ENCODE results near the gene TATDN3.
"Not testable (repeated sequence)": the region's sequence is repeated elsewhere in the genome, so short reads cannot be mapped to it uniquely, and the experiment has no call there.

The TATDN3 gene

DNA sequence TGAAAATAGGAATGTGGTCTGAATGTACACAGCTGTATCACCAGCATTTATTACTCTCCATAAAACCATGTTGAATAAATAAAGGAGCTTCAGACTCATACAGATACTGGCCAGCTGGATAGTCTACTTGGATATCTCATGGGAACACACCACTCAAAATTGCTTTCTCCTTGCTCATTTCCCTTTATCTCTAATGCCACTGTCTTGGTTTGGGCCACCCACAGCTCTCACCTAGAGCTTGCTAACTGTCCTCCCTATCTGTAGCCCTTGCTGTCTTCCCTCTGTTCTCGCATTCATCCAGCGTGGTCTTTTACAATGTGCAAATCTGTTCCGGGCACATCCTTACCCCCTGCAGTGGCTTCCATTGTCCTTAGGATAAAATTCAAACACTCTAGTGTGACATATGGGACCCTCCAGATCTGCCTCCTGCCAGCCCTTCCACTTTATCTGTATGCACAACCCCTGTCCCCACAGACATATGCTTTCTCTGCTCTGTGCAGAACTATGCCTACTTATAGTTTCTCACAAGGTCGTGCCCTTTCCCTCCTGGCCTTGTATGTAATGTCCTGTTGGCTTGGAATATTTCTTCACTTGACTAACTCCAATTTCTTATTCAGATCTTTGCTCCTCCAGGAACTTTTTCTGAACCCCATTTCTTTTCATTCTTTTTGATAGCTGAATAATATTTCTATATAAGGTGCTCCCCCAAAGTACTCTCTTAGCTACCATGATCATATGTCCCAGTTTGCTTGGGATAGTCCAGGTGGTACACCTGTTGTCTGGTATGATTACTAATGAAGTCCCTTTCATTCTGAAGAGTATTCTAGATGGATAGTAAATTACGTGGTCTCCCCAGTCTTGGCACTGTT lies 69.3 kb downstream of the TATDN3 start:
- H3K27me3 ChIP-seq (ENCODE audit: control insufficient read depth in 1 of 2, insufficient read depth in 2 of 2, low read length in 2 of 2): no peaks in the 10 kb centered on the region
- no peak overlapping the region for H3K4me3 ChIP-seq (ENCODE audit: low read length in 2 of 2)
- H3K9me3 ChIP-seq (ENCODE audit: control insufficient read depth in 2 of 2, low read length in 2 of 2): no peaks in the 10 kb centered on the region
- H3K4me1 ChIP-seq (ENCODE audit: control insufficient read depth, insufficient read depth, low read length): peaks cover 20% of the 10 kb centered on the region
- no peak overlapping the region for H3K27ac ChIP-seq (ENCODE audit: low read length)
- no peak overlapping the region for H3K9ac ChIP-seq (ENCODE audit: low read length in 2 of 2)
- H3K36me3 ChIP-seq (ENCODE audit: control insufficient read depth in 2 of 2, insufficient read depth in 2 of 2, low read length in 2 of 2): peaks cover 2 to 8% of the 10 kb centered on the region in 2 donors

GRCh38 chr1:212862111-212862690 lies 70.5 kb downstream of the TATDN3 start:
- H3K36me3 ChIP-seq (ENCODE audit: control insufficient read depth in 2 of 2, insufficient read depth in 2 of 2, low read length in 2 of 2): peaks cover 2 to 8% of the 10 kb centered on the region in 2 donors
- H3K27me3 ChIP-seq (ENCODE audit: control insufficient read depth in 1 of 2, insufficient read depth in 2 of 2, low read length in 2 of 2): no peaks in the 10 kb centered on the region
- H3K9me3 ChIP-seq (ENCODE audit: control insufficient read depth in 2 of 2, low read length in 2 of 2): no peaks in the 10 kb centered on the region
- H3K4me3 ChIP-seq (ENCODE audit: low read length in 2 of 2): no peak overlapping the region
- H3K9ac ChIP-seq (ENCODE audit: low read length in 2 of 2): no peak overlapping the region
- peaks cover 14% of the 10 kb centered on the region for H3K4me1 ChIP-seq (ENCODE audit: control insufficient read depth, insufficient read depth, low read length)
- H3K27ac ChIP-seq (ENCODE audit: low read length): no peak overlapping the region

- H3K9ac ChIP-seq (ENCODE audit: low read length in 2 of 2); H3K9me3 ChIP-seq (ENCODE audit: control insufficient read depth in 2 of 2, low read length in 2 of 2); H3K36me3 ChIP-seq (ENCODE audit: control insufficient read depth in 2 of 2, insufficient read depth in 2 of 2, low read length in 2 of 2); H3K27ac ChIP-seq (ENCODE audit: low read length); H3K4me1 ChIP-seq (ENCODE audit: control insufficient read depth, insufficient read depth, low read length); H3K4me3 ChIP-seq (ENCODE audit: low read length in 2 of 2); H3K27me3 ChIP-seq (ENCODE audit: control insufficient read depth in 1 of 2, insufficient read depth in 2 of 2, low read length in 2 of 2): not testable (repeated sequence)
Observed at GRCh38 chr1:212863345-212863744, 71.7 kb downstream of the TATDN3 start.

GRCh38 chr1:212864201-212864600 lies 72.5 kb downstream of the TATDN3 start:
- no peak overlapping the region for H3K27ac ChIP-seq (ENCODE audit: low read length)
- H3K9me3 ChIP-seq (ENCODE audit: control insufficient read depth in 2 of 2, low read length in 2 of 2): no peaks in the 10 kb centered on the region
- no peak overlapping the region for H3K9ac ChIP-seq (ENCODE audit: low read length in 2 of 2)

More at GRCh38 chr1:212864201-212864600, 72.5 kb downstream of the TATDN3 start:
- peaks cover 2 to 8% of the 10 kb centered on the region in 2 donors for H3K36me3 ChIP-seq (ENCODE audit: control insufficient read depth in 2 of 2, insufficient read depth in 2 of 2, low read length in 2 of 2)
- no peaks in the 10 kb centered on the region for H3K27me3 ChIP-seq (ENCODE audit: control insufficient read depth in 1 of 2, insufficient read depth in 2 of 2, low read length in 2 of 2)
- H3K4me3 ChIP-seq (ENCODE audit: low read length in 2 of 2): no peak overlapping the region
- peaks cover 3% of the 10 kb centered on the region for H3K4me1 ChIP-seq (ENCODE audit: control insufficient read depth, insufficient read depth, low read length)

Measured in stomach smooth muscle (tissue), 2 donors.